Cardiac fibroblast (primary cell): ENCODE measurements around the gene RNF212.

ENCODE experiments used
- DNase-seq, 2 donors: peaks; one replicate each; pipeline versions ENCODE4 v3.0.0 to v3.0.0-alpha.2; 2010; ENCODE audit warnings: low read depth in 2 of 2
- H3K4me3 ChIP-seq, 2 donors: replicated peaks in 1 of 2; 1 replicate in 1 of 2; 2 replicates in 1 of 2; pipeline ENCODE4 v1.5.1; 2011; ENCODE audit warnings: low read depth in 2 of 2, low read length in 2 of 2, mild to moderate bottlenecking in 2 of 2, moderate library complexity in 1 of 2
- CTCF ChIP-seq: IDR thresholded peaks from one replicate; pipeline ENCODE4 v1.5.1; 2011; ENCODE audit warnings: low read depth, mild to moderate bottlenecking, low read length, inconsistent platforms

The RNF212 gene

GRCh38 chr4:1092983-1093361 lies 20.4 kb downstream of the RNF212 start:
- TF ChIP-seq CTCF, result no peak
- DNase-seq, result no peak
- H3K4me3 ChIP-seq, result no peak overlapping the region

GRCh38 chr4:1092026-1092982 lies 21.1 kb downstream of the RNF212 start:
- no peak for TF ChIP-seq CTCF
- no peak overlapping the region for H3K4me3 ChIP-seq

GRCh38 chr4:1091561-1091995 lies 21.8 kb downstream of the RNF212 start:
- H3K4me3 ChIP-seq, result no peak overlapping the region
- no peak for TF ChIP-seq CTCF
- DNase-seq, result no peak

More at GRCh38 chr4:1092026-1092982, 21.1 kb downstream of the RNF212 start:
- DNase-seq, result no peak

- no peak for DNase-seq
- no peak overlapping the region for H3K4me3 ChIP-seq
Observed at GRCh38 chr4:1090465-1091440, 22.6 kb downstream of the RNF212 start.

DNA sequence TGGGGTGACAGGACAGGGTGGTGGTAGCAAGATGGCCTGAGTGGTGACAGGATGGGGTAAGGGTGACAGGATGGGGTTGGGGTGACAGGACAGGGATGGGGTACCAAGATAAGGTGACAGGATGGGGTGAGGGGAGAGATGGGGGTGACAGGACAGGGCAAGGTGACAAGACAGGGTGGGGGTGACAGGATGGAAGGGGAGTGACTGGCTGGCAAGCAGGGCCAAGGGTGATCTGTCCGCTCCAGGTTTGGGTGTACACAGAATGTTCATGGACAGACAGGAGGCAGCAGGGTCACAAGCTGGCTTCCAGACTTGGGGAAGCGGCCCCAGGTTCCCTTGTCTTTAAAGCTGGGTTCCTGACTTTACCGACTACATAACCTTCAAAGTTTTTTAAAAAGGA lies 23.3 kb downstream of the RNF212 start:
- H3K4me3 ChIP-seq, result no peak overlapping the region
- no peak for TF ChIP-seq CTCF
- no peak for DNase-seq

More at GRCh38 chr4:1090465-1091440, 22.6 kb downstream of the RNF212 start:
- TF ChIP-seq CTCF, result no peak

GRCh38 chr4:1087371-1087770 lies 26.0 kb downstream of the RNF212 start:
- H3K4me3 ChIP-seq, result no peak overlapping the region
- DNase-seq, result no peak
- no peak for TF ChIP-seq CTCF
